Measurements from ENCODE around the gene SH3PXD2A.
"Not testable (repeated sequence)": the region's sequence is repeated elsewhere in the genome, so short reads cannot be mapped to it uniquely, and the experiment has no call there.

Gene SH3PXD2A

DNA sequence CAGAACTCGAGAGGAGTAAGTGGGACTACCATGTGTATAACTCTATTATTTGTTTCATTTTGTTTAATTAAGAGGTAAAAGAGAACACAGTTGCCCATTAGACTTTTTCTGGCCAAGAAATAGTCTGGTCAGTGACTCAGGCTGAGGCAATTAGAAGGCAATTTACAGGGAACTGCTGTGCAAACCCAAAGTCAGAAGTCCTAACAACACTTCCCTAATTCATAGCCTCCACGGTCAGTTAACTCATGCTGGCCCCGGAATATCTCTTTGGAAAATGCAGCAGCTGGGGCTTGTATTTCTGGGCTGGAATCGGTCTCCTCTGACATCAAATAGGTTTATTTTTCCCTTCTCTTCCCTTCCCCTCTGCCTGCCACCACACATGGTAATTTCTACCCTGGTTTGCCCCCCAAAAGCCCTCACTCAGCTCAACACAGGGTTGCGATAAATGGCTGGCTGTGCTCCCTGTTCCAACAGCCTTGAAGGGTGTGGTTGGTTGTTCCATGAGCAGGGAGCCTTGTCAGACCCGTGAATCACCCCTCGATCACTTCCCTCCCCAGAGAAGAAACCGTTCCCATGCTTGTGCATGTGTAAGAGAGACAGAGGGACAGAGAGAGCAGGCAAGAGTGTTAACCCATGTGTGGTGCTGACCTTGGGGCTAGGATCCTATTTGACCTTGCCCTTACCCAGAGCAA is 5.3 kb downstream of the SH3PXD2A start:
- no peak for DNase-seq (ENCODE audit: low spot score)

DNA sequence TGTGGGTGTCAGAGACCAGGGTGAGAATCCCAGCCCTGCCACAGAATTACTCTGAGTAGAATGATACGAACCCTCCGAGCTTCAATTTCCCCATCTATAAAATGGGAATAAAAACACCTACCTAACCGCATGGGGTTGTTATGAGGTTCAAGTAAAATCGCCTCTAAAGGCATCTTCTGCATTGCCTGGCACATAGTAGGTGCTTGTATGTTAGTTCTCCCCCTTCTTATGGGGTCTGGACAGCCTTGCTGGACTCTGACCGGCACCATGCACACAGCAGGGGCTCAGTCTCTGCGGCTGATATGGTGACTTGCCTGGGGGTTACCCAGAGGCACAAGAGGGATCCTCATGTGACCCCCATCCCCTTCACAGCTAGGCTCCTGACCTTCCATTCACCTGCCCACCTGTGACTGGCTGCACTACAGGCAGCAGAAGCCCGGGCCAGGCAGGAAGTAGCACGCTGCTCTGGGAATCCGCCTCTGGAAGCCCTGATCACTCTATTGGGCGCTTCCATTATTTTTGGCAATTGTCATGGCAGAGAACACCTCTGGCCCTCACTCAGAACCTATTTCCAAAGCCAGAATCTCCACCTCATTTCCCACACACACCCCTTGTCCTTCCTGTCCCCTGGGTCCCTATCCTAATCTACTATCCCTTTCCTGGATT is 6.0 kb downstream of the SH3PXD2A start:
- DNase-seq (ENCODE audit: low spot score), result no peak

DNA sequence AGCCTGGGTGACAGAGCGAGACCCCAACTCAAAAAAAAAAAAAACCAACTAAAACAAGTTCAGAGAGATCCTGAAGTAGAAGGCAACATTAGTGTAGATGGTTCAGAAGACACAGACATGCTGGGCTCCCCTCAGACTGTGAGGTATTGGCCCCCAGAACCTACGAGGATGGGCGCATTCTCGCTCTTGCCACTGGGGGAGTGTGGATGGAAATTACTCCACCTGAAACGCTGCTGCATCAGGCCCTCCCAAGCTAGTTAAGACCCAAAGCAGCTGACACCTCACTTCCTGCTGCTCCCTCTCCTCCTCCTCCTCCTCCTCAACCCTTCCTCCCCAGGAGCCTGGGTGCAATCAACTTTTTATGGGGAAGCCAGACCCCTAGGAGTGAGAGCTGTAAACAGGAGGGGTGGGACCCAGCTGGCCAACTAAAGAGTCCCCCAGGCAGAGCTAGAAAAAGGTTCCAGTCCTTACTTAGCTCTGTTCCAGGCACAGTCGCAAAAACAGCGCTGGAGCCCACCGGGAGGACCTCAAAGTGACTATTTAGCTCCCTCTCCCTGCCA is 7.4 kb downstream of the SH3PXD2A start:
- no peak for DNase-seq (ENCODE audit: low spot score)

DNA sequence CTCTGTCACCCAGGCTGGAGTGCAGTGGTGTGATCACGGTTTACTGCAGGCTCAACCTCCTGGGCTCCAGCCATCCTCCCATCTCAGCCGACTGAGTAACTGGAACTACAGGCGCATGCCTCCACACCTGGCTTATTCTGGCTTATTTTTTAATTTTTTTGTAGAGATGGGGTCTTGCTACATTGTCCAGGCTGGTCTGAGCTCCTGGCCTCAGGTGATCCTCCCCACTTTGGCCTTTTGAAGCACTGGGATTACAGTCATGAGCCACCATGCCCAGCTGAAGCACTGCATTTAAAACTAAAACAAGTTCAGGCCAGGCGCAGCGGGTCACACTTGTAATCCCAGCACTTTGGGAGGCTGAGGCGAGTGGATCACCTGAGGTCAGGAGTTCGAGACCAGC is 8.0 kb downstream of the SH3PXD2A start:
- DNase-seq (ENCODE audit: low spot score), result no peak

DNA sequence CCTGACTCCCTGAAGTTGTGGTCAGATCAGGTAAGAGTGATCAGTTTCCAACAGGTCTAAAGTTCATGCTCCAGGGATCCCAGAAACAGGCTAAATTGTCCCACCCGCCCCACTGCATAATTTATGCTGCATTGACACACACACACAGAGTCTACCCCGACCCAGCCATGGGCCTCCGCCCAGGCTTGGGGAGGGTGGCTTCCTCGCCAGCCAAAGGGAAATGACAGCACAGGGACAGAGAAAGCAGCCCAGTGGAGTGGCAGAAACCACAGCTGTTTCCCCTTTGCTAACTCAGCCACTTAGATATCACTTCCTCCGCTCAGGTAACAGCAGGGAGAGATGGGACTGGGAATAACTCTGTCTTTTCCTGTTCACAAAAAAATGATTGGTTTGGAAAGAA is 9.4 kb downstream of the SH3PXD2A start:
- DNase-seq (ENCODE audit: low spot score), result no peak

DNA sequence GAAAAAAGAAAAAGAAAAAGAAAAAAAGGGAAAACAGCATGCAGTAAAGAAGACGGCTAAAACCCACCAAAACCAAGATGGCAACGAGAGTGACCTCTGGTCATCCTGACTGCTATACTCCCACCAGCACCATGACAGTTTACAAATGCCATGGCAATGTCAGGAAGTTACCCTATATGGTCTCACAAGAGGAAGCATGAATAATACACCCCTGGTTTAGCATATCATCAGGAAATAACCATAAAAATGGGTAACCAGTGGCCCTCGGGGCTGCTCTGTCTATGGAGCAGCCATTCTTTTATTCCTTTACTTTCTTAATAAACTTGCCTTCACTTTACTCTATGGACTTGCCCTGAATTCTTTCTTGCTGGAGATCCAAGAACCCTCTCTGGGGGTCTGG is 10.0 kb downstream of the SH3PXD2A start:
- DNase-seq (ENCODE audit: low spot score), result not testable (repeated sequence)

DNA sequence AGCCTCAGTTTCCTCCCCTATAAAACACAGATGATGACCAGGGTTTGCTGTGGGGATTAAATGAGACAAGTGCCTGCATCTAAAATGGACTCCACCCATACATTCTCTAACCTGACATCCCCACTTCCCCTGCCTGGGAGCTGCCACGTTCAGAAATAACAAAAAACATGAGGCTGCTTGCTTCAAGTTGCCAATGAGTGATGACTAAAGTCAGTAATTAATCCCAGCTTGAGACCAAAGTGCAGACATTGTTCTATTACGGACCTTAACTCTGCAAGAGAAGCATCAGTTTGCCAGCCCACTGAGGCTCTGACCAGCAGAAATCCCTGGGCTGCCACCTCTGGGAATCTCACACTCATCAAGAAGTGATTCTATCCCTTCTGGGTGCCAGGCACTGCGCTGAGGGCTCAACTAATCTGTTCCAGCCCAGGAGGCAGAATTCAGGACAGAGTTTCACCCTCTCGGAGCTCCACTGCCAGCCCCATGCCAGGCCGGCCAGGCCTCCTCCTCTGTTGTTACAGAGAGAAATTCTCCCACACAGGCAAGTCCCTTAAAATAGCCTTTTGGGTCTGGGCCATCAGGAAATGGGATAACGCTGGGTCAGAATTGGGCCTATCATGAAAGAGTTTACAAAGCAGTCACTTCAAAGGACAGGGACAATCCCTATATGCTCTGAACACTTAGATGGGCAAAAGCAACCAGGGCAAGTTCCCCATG is 11.4 kb downstream of the SH3PXD2A start:
- no peak for DNase-seq (ENCODE audit: low spot score)

DNA sequence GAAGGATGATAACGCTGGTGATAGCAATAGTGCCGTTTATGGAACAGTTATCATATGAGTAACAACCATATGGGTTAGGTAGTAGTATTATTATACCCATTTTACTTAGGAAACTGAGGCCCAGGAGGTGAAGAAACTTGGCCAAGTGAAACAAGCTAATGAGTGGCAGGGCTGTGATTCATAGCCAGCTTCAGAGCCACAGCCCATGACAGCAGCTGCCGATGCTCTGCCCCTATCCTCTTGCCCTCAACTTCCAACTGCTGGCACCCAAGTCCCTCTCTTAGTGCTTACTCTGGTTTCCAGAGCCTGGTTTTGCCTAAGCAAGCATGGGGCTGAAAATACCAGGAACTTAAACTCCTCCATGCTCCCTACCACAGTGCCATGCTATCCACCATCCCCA is 12.3 kb downstream of the SH3PXD2A start:
- DNase-seq (ENCODE audit: low spot score), result no peak

DNA sequence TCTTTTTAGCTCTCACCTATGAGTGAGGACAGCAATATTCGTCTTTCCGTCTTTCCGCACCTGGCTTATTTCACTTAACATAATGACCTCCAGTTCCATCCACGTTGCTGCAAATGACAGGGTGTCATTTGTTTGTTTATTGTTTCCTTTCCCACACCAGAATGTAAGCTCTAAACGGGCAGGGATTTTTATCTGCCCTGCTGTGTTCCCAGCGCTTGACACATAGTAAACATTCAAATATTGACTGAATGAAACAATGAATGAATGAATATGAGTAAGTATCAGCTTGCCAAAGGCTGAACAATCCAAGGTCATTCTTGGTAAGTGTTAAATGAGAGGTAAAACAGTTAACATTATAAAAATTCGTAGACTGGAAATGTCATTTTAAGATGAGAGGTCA is 12.8 kb downstream of the SH3PXD2A start:
- no peak for DNase-seq (ENCODE audit: low spot score)

DNA sequence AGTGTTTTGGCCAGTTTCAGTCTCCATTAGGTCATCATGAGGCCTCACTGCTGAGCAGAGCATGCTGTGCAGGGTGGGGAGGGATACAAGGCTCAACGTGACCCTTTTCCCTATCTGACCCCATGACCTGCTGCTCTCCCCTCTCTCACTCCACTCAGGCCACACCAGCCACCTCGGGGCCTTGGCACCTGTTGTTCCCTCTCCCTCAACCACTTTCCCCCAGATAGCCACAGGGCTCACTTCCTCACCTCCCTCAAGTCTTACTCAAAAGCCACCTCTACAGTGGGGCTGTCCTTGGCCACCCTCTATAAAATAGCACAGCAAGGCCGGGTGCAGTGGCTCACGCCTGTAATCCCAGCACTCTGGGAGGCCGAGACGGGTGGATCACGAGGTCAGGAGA is 13.9 kb downstream of the SH3PXD2A start:
- DNase-seq (ENCODE audit: low spot score), result no peak

DNA sequence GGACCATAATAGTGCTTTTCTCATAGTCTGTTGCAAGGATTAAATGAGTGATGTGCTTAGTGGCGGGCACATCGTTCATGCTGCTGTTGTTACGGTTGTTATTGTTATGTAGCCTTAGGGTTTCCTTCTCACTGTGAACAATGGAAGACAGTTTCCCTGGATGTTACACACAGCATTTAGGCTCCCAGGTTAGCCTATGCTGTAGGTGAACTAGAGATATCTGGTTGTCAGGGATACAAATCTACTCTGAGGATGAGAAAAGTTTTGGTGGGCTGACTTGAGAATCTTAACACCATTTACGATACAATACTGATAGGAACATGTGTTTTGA is 14.7 kb downstream of the SH3PXD2A start:
- DNase-seq (ENCODE audit: low spot score), result no peak

DNA sequence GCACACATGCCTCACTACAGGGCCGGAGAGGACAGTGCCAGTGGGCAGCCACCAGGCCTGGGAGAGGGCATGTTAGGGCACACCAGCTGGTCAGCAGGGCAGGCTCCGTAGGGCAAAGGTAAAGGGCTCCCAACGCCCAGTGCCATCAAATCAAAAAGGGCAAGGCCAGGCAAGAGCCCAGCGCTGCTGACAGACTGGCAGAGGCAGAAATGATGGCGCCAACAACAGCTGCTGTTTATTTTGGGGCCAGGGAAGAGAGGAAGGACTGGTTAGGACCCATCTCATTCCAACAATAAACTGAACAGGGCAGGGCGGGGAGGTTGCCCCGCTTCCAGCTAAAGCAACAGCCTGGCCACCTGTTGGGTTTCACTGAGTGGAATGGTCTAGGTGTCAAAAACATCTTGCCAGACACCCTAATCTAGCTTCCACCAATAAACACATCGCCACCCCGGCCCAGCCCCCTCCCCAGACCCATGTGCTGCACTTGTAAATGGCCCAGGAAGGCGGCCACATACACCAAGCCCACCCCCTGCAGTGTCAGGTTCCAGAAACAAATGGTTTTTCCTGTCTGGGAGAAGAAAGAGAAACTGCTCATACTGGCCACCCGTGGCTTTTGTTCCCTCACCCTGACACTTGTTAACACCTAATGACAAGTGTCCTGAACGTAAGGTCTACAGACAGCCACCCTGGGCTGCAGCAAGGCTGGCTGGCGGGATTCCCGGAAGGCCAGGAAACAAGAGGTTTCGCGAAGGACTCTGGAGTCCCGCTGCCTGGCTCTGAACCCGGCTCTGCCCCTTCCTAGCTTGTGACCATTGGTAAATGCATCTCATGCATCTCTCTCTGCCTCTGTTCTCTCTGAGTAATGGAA is 15.3 kb downstream of the SH3PXD2A start:
- DNase-seq (ENCODE audit: low spot score), result no peak

DNA sequence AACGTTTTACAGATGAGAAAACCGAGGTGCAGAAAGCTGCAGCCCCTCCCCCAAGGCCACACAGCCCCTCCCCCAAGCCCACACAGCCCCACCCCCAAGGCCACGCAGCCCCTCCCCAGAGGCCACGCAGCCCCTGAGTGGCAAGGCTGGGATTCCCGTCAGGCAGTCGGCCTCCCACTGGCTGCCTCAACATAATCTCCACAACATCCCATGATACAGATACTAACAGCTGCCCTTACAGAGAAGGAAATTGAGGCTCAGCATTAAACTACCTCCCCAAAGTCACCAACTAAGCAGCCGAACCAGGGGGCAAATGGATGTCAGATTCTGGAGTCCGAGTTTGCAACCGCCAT is 15.9 kb downstream of the SH3PXD2A start:
- DNase-seq (ENCODE audit: low spot score), result no peak

DNA sequence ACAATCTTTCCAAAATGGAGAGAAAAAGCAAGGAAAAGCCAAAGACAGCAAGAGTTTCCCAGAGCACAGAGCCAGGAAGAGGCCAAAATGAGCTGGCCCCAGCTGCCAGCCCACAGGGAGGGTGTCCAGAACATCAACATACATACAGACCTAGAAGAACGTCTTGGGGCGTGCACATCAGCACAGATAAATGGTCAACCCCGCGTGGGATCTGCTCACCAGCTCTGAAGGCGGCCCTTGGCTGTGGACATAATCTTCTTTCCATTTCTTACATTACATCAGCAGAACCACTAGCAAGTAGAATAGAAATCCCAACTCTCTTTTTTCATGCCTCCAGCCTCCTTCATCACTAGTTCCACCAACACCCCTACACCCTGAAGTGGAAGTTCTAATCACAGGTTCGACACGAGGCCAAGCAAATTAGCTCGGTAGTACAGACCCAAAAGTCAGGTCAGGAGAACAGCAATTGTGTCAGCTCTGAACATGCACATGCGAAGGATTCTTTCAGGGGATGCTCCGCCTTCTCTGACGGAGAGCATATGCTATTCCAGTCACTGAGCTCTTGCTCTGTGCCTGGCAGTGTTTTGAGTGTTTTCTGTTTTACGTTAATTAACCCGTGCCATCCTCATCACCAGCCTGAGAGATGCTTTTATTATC is 16.4 kb downstream of the SH3PXD2A start:
- DNase-seq (ENCODE audit: low spot score), result no peak

DNA sequence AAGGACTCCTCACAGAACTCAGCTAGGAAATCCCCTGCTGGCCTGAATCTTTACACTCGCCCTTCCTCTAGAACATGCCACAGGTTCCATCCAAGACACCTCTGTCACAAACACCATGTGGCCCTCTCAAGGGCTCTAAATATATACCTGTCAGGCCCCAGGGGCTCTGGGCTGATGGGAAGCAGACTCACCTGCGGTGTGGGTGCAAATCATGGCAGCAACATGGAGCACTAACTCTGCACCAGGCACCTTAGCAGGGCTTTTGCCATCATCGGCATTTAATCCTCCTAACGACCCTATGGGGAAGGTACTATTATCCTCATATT is 17.3 kb downstream of the SH3PXD2A start:
- no peak for DNase-seq (ENCODE audit: low spot score)

DNA sequence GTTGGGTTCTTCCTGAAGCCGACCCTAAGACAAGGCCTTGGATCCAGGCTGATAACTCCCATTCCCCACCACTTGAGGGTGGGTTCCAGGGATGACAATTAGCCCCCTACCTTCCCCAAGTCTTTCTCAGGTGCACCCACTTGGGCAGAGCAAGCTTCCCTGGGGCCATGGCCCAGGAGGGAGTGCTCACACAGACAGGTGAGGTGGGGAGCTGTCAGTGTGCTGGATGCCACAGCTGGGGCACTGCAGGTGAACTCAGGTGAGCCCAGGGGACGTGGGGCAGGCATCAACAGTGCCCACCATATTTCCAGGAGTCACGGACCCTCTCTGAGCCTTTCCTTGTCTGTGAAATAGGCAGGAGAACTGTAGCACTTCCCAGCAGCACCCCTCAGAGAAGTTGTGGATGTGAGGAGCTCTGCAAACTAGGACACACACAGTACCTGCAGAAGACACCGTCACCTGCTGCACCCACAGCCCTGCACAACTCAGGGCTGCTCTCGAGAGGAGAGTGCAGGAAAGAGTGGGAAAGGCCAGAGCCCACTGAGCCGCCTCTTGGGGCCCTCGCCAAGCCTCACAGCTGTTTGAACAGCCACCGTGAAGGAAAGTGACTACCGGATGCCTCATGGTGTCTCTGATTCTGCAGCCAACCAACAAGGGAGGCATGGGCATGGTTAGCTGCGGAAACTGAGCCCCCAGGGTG is 17.9 kb downstream of the SH3PXD2A start:
- no peak for DNase-seq (ENCODE audit: low spot score)

DNA sequence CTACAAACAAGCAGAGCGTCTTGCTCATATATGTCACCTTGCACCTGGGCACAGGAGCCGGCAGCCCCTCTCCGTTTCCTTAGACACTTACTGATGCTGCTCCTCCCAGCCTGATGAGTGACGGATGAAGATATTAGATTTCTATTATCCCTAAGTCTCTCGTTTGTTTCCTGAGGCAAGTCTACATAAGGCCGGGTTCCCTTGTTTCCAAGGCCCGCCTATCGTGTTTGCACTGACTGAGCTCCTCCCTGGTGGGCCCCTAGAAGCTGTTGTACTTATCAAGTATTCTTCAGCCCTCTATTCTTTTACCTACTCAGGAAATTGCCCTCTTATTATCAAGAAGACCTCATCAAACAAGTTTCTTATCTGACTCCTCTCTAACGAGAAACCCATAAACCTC is 18.5 kb downstream of the SH3PXD2A start:
- DNase-seq (ENCODE audit: low spot score), result no peak

DNA sequence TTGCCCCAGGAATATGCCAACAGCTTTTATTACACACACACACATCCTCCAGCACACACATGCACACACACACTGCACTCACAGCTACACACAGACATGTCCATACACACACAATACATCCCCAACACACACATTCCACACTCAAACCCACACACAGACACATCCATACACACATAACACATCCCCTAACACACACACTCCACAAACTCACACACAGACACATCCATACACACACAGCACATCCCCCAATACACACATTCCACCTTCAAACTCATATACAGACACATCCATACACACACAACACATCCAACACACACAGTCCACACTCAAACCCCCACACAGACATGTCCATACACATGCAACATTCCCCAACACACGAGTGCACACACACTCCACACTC is 19.1 kb downstream of the SH3PXD2A start:
- no peak for DNase-seq (ENCODE audit: low spot score)

DNA sequence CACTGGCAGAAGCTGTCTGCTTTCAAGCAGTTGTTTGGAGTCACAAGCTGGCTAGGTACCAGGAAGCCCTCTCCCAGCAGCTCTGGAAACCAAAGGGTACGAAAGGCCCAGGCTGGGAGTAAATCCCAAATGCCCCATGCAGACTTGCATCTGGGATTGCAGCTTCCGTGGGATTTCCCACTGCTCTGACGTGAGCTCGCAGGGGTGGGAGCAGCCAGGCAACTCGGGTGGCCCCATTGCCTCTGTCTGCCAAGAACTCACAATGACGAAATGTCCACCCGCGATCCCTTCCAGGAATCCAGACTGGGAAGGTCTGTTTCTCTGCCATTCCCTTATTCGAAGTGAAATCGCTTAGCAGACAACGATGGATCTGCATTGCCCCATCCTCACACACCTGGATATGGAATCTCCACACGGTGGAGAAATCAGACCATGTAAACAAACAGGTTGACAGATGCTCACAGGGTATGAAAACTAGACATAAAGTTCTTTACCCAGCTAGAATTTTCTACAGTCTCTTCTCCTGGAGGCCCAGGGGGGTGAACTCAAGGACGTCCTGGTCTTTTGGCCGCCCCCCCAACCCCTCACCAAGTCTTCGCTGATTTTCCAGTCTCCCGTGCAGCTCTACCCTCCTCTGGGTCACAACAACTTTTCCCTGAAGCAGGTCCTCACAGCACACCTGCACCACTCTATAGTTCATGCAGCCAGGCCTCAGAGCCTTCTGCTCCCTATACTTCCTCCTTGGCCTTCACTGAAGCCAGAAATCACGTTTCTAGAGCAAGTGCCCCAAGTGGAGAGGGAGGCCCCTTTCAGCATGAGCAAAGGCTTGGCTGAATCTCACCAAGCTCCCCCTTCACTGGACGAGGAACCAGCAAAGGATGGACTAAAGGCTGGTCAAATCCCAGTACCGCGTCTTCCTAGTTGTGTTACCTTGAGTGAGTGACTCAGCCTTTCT is 20.0 kb downstream of the SH3PXD2A start:
- DNase-seq (ENCODE audit: low spot score), result no peak

DNA sequence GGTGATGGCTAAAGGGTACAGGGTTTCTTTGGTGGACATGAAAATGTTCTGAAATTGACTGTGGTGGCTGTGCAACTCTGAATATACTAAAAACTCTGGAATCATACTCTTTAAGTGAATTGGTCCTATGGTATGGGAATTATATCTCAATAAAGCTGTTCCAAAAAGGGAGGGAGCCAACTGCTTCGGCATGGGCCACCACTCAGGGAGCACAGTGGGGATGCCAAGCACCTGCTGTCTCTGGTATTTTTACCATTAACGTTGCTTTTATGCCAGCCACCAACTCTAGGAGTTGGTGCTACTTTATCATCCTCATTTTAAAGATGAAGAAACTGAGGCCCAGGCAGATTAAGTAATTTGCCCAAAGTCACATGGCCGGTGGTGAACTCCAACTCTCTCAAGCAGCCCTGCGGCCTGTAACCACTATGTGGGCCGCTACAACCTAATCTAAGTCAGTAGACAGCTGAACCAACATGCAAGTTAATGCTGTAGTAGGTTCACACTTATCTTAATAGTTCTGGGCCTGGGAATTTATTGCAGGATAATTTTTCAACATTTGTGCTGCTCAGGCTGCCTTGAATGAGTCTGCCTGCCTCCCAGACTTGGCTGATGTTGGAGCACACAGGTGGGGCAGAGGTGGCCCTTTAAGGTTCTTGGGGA is 20.8 kb downstream of the SH3PXD2A start:
- DNase-seq (ENCODE audit: low spot score), result no peak

All from ecto neural progenitor cell (in vitro differentiated cells).